Measurements from ENCODE around the gene TASP1.
"Not testable (repeated sequence)": the region's sequence is repeated elsewhere in the genome, so short reads cannot be mapped to it uniquely, and the experiment has no call there.

The TASP1 gene

DNA sequence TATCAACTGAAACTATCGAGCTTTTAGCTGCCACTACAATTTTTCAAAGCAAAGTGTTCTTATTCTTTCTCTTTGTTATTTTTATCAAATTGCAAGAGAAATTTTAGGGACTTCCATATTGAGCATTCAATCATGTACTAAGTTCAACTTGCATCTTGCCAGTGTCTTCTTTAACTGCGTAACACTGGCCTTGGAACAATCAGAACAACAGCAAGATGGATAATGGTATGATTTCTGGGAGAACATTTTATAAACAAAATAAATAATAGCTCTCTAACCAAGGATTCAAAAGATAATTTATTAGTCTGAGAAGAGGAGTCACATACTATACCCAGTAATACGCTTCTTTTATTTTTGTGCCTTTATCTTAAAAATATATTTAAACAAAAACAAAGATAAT lies 249.6 kb downstream of the TASP1 start:
- DNase-seq = no peak

GRCh38 chr20:13384132-13384531 lies 254.6 kb downstream of the TASP1 start:
- no peak for DNase-seq

DNA sequence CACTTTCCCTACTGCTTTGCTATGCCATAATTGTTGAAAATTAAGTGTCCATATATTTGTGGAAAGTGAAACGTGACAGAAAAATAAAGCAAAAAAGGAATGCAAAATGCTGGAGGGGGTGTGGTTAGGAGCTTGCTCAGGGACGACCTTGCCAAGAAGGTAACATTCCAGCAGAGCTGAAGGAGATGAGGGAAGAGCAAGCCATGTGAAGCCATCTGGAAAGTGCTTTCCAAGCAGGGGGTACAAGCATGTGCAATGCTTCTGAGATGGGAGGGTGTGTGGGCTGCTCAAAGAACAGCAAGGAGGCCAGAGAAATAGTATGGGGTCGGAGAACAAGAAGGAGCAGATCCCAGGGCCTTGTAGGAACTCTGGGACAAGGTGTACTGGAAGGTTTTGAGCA lies 255.9 kb downstream of the TASP1 start:
- DNase-seq = no peak

GRCh38 chr20:13380497-13381229 lies 258.1 kb downstream of the TASP1 start:
- DNase-seq = peak; percentile 23

DNA sequence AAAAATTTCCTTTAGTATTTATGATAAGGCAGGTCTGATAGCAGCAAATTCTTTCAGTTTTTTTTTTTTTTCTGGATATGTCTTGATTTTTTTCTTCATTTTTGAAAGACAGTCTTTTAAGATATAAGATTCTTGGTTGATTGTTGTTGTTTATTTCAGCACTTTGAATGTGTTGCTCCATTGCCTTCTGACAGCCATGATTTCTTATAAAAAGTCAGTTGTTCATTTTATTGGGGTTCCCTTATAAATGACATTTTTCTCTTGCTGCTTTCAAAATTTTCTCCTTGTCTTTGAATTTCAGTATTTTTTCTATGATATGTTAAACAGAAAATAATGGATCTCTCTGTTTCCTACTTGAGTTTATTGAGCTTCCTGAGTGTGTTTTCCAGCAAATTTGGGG lies 265.3 kb downstream of the TASP1 start:
- DNase-seq = no peak

GRCh38 chr20:13364278-13365170 lies 274.2 kb downstream of the TASP1 start:
- DNase-seq = no peak

DNA sequence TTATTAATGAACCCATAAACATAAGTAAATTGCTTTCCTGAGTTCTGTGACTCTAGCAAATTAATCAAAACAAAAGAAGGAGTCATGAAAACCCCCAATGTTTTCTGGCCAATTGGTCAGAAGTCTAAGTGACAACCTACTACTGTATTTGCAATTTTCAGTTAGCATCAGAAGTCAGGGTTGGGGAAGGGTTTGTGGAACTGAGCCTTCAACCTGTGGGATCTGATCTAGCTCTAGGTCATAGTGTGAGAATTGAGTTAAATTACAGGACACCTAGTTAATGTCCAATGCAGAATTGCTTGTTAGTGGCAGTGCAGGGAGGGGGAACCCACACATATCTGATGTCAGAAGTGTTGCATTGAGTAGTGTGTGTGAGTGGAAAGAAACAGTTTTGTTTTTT lies 275.3 kb downstream of the TASP1 start:
- DNase-seq = no peak

GRCh38 chr20:13362165-13362564 lies 276.6 kb downstream of the TASP1 start:
- DNase-seq = not testable (repeated sequence)

- DNase-seq = not testable (repeated sequence)
These were observed 279.8 kb downstream of the TASP1 start for GRCh38 chr20:13358936-13359335.

GRCh38 chr20:13357782-13358181 lies 280.9 kb downstream of the TASP1 start:
- not testable (repeated sequence) for DNase-seq

DNA sequence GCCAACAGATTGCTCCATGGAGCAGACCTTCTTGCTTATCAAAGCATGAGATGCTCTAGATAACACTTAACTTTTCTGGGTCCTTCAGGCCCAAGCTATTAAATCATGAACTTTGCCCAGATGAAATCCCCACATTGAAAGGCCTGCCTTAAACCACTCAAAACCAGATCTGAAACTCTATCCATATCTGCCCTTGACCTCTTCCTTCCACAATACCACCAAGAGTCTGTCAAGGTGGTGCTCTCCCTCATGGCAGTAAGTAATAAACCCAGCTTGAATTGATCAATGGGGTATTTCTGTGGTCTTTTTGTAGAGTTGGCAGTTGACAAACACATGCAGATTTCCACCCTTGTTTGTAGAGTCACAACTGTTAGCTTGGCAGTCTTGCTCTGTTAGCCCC lies 282.1 kb downstream of the TASP1 start:
- no peak for DNase-seq

DNA sequence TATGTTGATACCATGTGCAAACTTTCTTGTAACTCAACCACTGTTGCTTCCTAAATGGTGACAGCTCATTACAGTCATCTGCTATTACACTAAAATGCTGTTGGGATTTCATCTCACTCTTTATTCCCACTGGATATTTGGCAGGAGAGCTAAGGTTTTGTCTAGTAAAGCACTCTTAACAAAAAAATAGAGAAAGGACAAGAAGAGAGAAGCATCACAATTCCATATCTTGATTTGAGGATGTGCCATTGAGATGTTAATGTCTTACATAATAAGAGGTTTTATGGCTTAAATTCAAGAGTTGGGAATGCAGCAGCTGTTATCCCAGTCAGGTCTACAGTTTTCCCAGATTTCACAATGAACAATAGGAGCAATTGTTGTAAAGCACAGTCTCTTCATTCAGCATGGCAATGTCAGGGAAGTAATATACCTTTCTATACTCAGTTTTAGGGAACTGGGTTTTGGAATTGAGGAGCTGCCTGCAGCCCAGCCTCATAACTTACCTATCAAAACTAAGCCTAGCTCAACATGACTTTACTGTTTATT lies 282.7 kb downstream of the TASP1 start:
- DNase-seq = no peak

- DNase-seq = no peak
These were observed 283.3 kb downstream of the TASP1 start for GRCh38 chr20:13355411-13355810.

DNA sequence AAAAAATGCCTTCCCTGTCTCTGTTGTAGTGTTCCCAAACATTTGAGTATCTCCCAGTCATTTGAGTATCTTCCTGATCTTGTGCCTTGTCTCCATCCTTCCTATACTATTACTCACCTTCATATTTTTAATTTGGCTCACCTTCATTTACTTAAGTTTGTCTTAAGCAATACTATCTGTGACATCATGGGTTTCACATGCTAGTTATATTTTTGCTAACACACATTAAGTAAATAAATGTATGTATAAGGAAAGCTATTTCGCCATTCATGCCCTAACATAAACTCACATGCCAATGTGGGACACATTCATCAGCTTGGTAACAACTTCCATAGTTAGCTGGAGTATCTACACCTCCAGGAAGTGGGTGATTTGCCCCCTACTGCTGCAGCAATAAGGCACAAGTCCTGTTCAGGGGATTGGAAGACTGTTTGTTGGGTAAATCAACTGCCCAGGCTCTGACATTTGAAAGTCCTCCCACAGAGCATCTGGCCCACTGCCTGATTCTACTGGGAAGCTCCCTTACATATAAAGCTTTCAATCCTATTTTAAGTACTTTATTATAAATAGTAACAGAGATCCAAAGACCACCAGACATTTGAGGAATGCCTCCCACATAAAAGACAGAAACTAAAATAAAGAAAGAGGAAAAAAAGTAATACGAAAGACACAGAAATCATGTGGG lies 285.3 kb downstream of the TASP1 start:
- no peak for DNase-seq

- no peak for DNase-seq
These were observed 289.5 kb downstream of the TASP1 start for GRCh38 chr20:13349235-13349604.

GRCh38 chr20:13348311-13349234 lies 290.2 kb downstream of the TASP1 start:
- DNase-seq = no peak

DNA sequence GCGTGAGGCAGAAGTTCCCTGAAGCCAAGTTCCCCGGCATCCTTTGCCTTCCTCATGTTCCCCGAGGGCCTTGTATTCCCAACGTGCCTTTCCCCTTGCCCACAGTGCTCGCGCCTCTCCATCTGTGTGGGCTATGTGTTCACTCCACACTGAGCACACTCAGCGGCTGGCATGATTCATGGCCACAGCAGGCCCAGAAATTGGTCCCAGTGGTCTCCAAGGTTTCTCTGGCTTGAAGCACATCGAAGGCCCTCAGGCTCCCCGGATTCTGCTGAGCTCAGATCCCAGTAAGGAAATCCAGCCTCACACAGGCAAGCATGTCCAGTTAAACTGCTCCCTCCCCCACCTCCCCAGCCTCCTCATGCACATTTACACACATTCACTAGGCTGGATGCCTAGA lies 294.1 kb downstream of the TASP1 start:
- no peak for DNase-seq

DNA sequence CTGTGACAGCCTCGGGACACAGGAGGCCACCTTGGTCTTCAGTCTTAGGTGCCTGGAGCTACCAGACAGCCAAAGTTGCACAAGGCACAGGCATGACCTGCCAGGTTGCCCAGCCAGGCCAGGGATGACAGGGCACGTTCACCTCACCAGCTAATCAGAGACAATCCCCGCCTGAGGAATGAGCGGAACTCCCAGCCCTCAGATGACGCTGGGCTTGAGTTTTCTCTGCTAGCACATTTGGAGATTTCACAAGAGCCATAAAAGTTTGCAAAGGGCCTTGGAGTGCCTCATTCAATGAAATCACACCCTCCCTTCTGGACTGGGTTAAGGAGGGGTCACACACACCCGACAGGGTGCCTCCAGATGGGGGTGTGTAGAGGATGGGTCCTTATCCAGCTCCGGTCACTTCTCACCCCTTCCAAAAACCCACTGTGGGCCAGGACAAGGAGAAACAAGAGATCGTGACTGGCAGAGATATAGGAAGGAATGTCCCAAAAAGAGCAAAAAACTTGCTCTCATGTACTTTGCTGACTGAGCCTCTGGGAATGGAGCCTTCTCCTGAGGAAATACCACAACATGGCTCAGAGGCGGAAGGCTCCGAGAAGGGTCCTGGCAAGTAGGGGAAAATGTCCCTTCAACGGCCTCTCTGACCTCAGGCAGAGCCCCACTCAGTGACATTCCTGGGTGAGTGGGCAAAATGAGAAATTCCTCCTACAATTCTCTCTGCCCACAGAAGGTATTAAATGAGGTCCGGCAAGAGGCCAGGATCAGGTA lies 296.1 kb downstream of the TASP1 start:
- DNase-seq = no peak

DNA sequence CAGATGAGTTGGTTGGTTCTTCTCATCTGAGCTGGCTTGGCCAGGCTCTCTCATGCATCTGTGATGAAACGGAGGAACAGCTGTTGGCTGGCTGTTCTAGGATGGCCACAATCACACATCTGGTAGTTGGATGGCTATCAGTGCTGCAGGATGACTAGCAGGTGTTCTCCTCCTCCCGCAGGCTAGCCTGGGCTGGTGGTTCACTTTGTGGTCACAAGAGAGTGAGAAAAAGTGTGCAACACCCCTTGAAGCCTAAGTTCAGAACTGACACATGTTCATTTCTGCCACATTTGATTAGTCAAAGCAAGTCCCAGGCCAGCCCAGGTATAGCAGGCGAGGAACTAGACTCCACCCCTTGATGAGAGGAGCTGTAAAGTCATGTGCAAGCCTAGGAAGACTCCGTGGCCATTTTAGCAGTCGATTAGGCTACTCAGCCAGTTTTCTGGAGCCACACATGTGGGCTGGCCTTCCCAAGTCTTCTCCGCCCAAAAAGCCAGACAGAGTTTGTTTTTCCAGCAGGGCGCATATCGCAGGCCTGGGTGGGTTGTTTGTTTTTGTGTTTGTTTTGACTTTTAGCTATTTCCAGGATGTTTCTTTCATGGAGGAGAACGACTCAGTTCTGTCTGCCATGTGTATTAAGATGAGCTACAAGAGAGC lies 296.9 kb downstream of the TASP1 start:
- DNase-seq = no peak

DNA sequence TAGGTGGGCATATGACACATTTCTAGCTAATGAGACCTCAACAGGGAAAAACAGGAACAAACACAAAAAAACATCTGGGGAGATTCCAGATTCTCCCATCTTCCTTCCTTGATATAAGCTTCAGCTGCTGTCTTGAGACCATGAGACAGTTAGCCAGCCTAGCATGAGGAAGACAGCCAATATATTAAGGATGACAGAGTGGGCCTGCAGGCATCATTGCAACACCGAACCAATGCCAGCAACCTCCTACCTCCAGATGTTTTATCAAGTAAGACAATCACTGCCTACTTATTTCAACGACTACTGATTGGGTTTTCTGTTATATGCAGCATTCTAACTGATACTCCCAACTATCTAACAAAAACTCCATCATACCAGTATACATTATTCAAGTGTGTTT lies 298.6 kb downstream of the TASP1 start:
- DNase-seq = no peak
